T-cell (primary cell): ENCODE results near the gene GRK3. TPM values are rescaled to one million over a fixed set of nuclear protein-coding genes. Genes with fewer than 3 reads are reported as not detected.
A peak's percentile ranks its signal among the peaks of the same experiment; 100 is the strongest.

Experiments used
- ATAC-seq, 4 experiments: fragments of 200-7000 bp in 3 of 4; fragments of 150-1000 bp in 1 of 4; cut with Tn5 transposase; replicated peaks in 1 of 4; 1 replicate in 3 of 4; 2 replicates in 1 of 4; pipeline ENCODE4 v1.10.0; 2021; ENCODE audit warnings: moderate library complexity in 3 of 4, mild to moderate bottlenecking in 2 of 4, moderate number of reproducible peaks in 1 of 4
- CTCF ChIA-PET, 2 donors: fragments of 300-600 bp; sonication (Branson Sonifier 250); formaldehyde crosslinking; loops; one replicate each; lab custom pipeline; 2022; ENCODE audit warnings: antibody characterized with exemption in 2 of 2; lab: Charles Lee
- POLR2A ChIA-PET, 2 donors: fragments of 300-600 bp; sonication (Branson Sonifier 250); formaldehyde crosslinking; loops; one replicate each; lab custom pipeline; 2022; ENCODE audit warnings: antibody characterized with exemption in 2 of 2; lab: Charles Lee
- DNase-seq, 35 experiments: peaks; one replicate each; pipeline versions ENCODE4 v3.0.0 to v3.0.0-alpha.2; 2013 to 2023
- H3K27ac ChIP-seq: one replicate; pipeline ENCODE4 v1.5.1; 2013; ENCODE audit warnings: low read length
- H3K27me3 ChIP-seq, 2 experiments: replicated peaks in 1 of 2; 1 replicate in 1 of 2; 2 replicates in 1 of 2; pipeline versions ENCODE4 v1.6.1 to v1.7.0; 2013; ENCODE audit warnings: low read length in 1 of 2, mixed read lengths in 1 of 2; ENCODE audit not compliant: control insufficient read depth in 2 of 2, insufficient read depth in 2 of 2; ENCODE audit errors: extremely low read depth in 1 of 2
- H3K36me3 ChIP-seq, 2 donors: 1 replicate in 1 of 2; 2 replicates in 1 of 2; pipeline versions ENCODE4 v1.6.1 to v1.7.0; 2013; ENCODE audit warnings: low read length in 1 of 2; ENCODE audit not compliant: control insufficient read depth in 2 of 2, insufficient read depth in 1 of 2; ENCODE audit errors: extremely low read depth in 1 of 2
- H3K4me1 ChIP-seq, 2 experiments: 1 replicate in 1 of 2; 2 replicates in 1 of 2; pipeline versions ENCODE4 v1.6.1 to v1.7.0; 2013; ENCODE audit warnings: low read length in 2 of 2, mixed read lengths in 1 of 2; ENCODE audit not compliant: insufficient read depth in 2 of 2, control insufficient read depth in 1 of 2; ENCODE audit errors: extremely low read depth in 1 of 2
- H3K4me3 ChIP-seq, 2 donors: 1 replicate in 1 of 2; 2 replicates in 1 of 2; pipeline versions ENCODE4 v1.5.1 to v1.7.0; 2013; ENCODE audit warnings: mild to moderate bottlenecking in 2 of 2, low read length in 1 of 2, moderate library complexity in 1 of 2; ENCODE audit not compliant: control insufficient read depth in 1 of 2; ENCODE audit errors: extremely low read depth in 1 of 2
- H3K9me3 ChIP-seq: 2 replicates; pipeline ENCODE4 v1.7.0; 2013
- H3K27ac Mint-ChIP-seq, 2 donors: one replicate each; pipeline ENCODE4 v1.8.0; 2020 to 2021; ENCODE audit warnings: mild to moderate bottlenecking in 2 of 2, mixed read lengths in 2 of 2
- H3K27me3 Mint-ChIP-seq, 2 donors: one replicate each; pipeline ENCODE4 v1.8.0; 2021 to 2022; ENCODE audit warnings: mixed read lengths in 2 of 2
- H3K36me3 Mint-ChIP-seq: one replicate; pipeline ENCODE4 v1.8.0; 2021; ENCODE audit warnings: mixed read lengths
- H3K4me1 Mint-ChIP-seq, 3 donors: one replicate each; pipeline ENCODE4 v1.8.0; 2020 to 2022; ENCODE audit warnings: mixed read lengths in 3 of 3, mild to moderate bottlenecking in 1 of 3
- H3K4me3 Mint-ChIP-seq, 3 donors: one replicate each; pipeline ENCODE4 v1.8.0; 2020 to 2022; ENCODE audit warnings: mild to moderate bottlenecking in 3 of 3, mixed read lengths in 3 of 3, moderate library complexity in 3 of 3
- H3K9me3 Mint-ChIP-seq, 3 donors: one replicate each; pipeline ENCODE4 v1.8.0; 2020 to 2022; ENCODE audit warnings: mixed read lengths in 3 of 3
- WGBS: methylation state at CpG from one replicate; pipeline ENCODE4 v1.1.5; 2013; ENCODE audit warnings: missing lambda C conversion rate; ENCODE audit not compliant: insufficient coverage; 5-methylcytosine and 5-hydroxymethylcytosine counted together
- total RNA-seq, 35 experiments: library from RNA in 6 of 35; stranded (reverse) in 6 of 35; fragments of 120-200 nt in 1 of 35; gene quantifications; one replicate each; pipeline versions ENCODE4 v1.2.1 to v1.2.4 and lab custom pipeline; 2013 to 2026

The GRK3 gene
- total RNA-seq, 5 donors from 2014 or later (not counting 1 experiment from before 2014, with no cell fraction given): 1.4 to 7.0 (median 3.6) TPM

- Mint-ChIP-seq H3K4me1 (peaks cover 0 to 2% (median 0%) of the 10 kb centered on the region in 3 donors), H3K27me3 (peaks cover 0 to 3% of the 10 kb centered on the region in 2 donors), H3K27ac (no peak overlapping the region), H3K9me3 (no peaks in the 10 kb centered on the region), H3K4me3 (no peak overlapping the region), H3K36me3 (no peaks in the 10 kb centered on the region)
- DNase-seq: peak in 1 of 35 experiments; percentile 6
- ChIA-PET POLR2A (no interaction called here), CTCF (no interaction called here)
- H3K36me3 ChIP-seq: no peaks in the 10 kb centered on the region
- WGBS: 65% methylated on average over 4 of the region's 8 CpGs
- H3K27me3 ChIP-seq: peaks cover 0 to 4% of the 10 kb centered on the region in 2 experiments
- ATAC-seq: no peak
- H3K4me3 ChIP-seq: no peak overlapping the region
- H3K4me1 ChIP-seq: no peaks in the 10 kb centered on the region
- H3K27ac ChIP-seq: no peak overlapping the region
- no peaks in the 10 kb centered on the region for H3K9me3 ChIP-seq
These were observed 182.9 kb downstream of the GRK3 start for GRCh38 chr22:25747245-25747944.

GRCh38 chr22:25748140-25748539 is 183.7 kb downstream of the GRK3 start:
- no peaks in the 10 kb centered on the region for H3K4me1 ChIP-seq
- H3K27me3 Mint-ChIP-seq: peaks cover 0 to 3% of the 10 kb centered on the region in 2 donors
- no peak overlapping the region for H3K4me3 Mint-ChIP-seq
- ChIA-PET CTCF (no interaction called here), POLR2A (no interaction called here)
- no peak overlapping the region for H3K27ac ChIP-seq
- peaks cover 0 to 2% (median 0%) of the 10 kb centered on the region in 3 donors for H3K4me1 Mint-ChIP-seq
- H3K36me3 ChIP-seq: no peaks in the 10 kb centered on the region
- H3K9me3 Mint-ChIP-seq: no peaks in the 10 kb centered on the region
- no peak for DNase-seq
- H3K27ac Mint-ChIP-seq: no peak overlapping the region
- H3K36me3 Mint-ChIP-seq: no peaks in the 10 kb centered on the region
- no peak for ATAC-seq
- H3K9me3 ChIP-seq: no peaks in the 10 kb centered on the region
- H3K4me3 ChIP-seq: no peak overlapping the region
- WGBS: 73% methylated on average over 2 of the region's 5 CpGs
- H3K27me3 ChIP-seq: no peaks in the 10 kb centered on the region

- no peaks in the 10 kb centered on the region for H3K27me3 Mint-ChIP-seq
- Histone ChIP-seq H3K27ac (no peak overlapping the region), H3K9me3 (no peaks in the 10 kb centered on the region), H3K27me3 (no peaks in the 10 kb centered on the region), H3K4me1 (no peaks in the 10 kb centered on the region), H3K36me3 (no peaks in the 10 kb centered on the region), H3K4me3 (no peak overlapping the region)
- ChIA-PET CTCF (no interaction called here), POLR2A (no interaction called here)
- no CpG with 5 or more reads among the region's 2 CpGs for WGBS
- no peak overlapping the region for H3K4me3 Mint-ChIP-seq
- no peak for DNase-seq
- H3K9me3 Mint-ChIP-seq: no peaks in the 10 kb centered on the region
- ATAC-seq: no peak
- peaks cover 0 to 2% (median 0%) of the 10 kb centered on the region in 3 donors for H3K4me1 Mint-ChIP-seq
- no peaks in the 10 kb centered on the region for H3K36me3 Mint-ChIP-seq
- H3K27ac Mint-ChIP-seq: no peak overlapping the region
These were observed 184.2 kb downstream of the GRK3 start for GRCh38 chr22:25748704-25749103.

DNA sequence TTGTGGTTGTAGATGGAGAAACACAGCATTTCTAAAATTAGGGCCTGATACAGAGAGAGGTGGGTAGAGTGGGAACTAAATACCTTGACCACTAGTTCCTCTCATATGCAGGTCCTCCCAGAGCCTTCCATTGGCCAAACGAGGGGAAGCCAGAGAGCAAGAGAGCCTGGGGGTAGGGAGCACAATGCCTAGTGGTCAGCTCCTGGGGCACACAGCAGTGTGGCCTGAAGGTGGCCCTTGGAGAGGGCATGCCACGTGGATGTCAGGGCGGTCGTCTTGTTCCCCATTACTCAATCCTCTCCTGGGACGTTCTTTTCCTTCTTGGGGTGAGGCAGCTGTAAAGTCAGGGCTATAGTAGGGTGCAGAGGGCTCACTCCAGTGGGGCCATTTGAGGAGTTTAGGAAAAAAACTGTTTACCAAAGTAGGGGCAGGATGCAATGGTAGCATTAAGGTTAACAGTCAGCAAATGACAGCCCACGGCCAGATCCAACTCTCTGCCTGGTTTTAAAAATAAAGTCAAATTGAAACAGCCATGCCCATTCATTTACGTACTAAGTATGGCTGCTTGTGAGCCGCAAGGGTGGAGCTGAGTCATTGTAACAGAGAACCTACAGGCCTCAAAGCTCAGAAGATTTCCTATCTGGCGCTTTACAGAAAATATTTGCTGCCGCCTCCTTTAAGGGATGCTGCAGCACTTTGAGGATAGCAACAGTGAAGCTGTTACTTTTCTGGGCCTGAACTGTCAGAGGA is 185.1 kb downstream of the GRK3 start:
- ChIA-PET CTCF (no interaction called here), POLR2A (no interaction called here)
- Histone ChIP-seq H3K27me3 (no peaks in the 10 kb centered on the region), H3K4me1 (no peaks in the 10 kb centered on the region), H3K9me3 (no peaks in the 10 kb centered on the region), H3K4me3 (no peak overlapping the region), H3K36me3 (no peaks in the 10 kb centered on the region), H3K27ac (no peak overlapping the region)
- H3K27me3 Mint-ChIP-seq: no peaks in the 10 kb centered on the region
- H3K27ac Mint-ChIP-seq: no peak overlapping the region
- H3K4me1 Mint-ChIP-seq: peaks cover 0 to 2% (median 0%) of the 10 kb centered on the region in 3 donors
- WGBS: 38% methylated on average over 4 of the region's 10 CpGs
- no peaks in the 10 kb centered on the region for H3K9me3 Mint-ChIP-seq
- DNase-seq: no peak
- no peak overlapping the region for H3K4me3 Mint-ChIP-seq
- peak in 1 of 4 experiments; percentile 36 for ATAC-seq
- no peaks in the 10 kb centered on the region for H3K36me3 Mint-ChIP-seq

DNA sequence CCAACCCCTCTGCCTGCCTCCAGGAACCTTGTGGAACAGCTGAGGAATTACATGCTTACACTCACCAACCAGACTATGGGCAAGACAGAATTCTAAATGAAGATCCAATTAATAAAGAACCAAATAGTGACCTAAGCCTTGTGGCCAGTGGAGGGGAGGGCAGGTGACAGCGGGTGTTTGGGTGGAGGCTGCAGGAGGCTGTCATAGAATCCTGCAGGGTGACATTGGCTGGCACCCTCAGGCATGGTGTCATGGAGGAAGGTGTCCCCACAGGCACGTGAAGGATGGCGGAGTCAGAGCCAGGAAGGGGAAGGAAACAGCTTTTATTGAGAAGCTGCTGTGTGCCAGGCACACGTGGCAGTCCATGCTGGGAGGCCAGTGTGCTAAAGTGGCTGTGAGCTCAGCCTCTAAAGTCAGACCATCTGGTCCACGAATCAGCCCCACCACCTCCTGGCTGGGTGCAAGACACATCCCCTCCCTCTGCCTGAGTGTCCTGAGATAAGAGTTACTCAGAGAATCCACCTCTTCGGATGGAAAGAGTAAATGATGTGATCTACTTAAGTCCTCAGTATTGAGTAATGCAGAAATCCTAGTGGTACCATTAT is 186.2 kb downstream of the GRK3 start:
- H3K9me3 Mint-ChIP-seq: no peaks in the 10 kb centered on the region
- H3K4me1 ChIP-seq: no peaks in the 10 kb centered on the region
- ChIA-PET POLR2A (no interaction called here), CTCF (no interaction called here)
- H3K9me3 ChIP-seq: no peaks in the 10 kb centered on the region
- no peak overlapping the region for H3K4me3 Mint-ChIP-seq
- WGBS: 87% methylated on average over 5 of the region's 6 CpGs
- no peaks in the 10 kb centered on the region for H3K36me3 ChIP-seq
- DNase-seq: no peak
- peaks cover 0 to 2% (median 0%) of the 10 kb centered on the region in 3 donors for H3K4me1 Mint-ChIP-seq
- H3K27ac Mint-ChIP-seq: no peak overlapping the region
- no peaks in the 10 kb centered on the region for H3K27me3 ChIP-seq
- H3K27ac ChIP-seq: no peak overlapping the region
- H3K36me3 Mint-ChIP-seq: no peaks in the 10 kb centered on the region
- ATAC-seq: no peak
- no peaks in the 10 kb centered on the region for H3K27me3 Mint-ChIP-seq
- H3K4me3 ChIP-seq: no peak overlapping the region

- POLR2A ChIA-PET: no interaction called here
- no peak for ATAC-seq
These were observed 186.7 kb downstream of the GRK3 start for GRCh38 chr22:25751174-25751581.

More at GRCh38 chr22:25751174-25751581, 186.7 kb downstream of the GRK3 start:
- CTCF ChIA-PET: no interaction called here
- Mint-ChIP-seq H3K27ac (no peak overlapping the region), H3K4me1 (peaks cover 0 to 2% (median 0%) of the 10 kb centered on the region in 3 donors), H3K4me3 (no peak overlapping the region), H3K36me3 (no peaks in the 10 kb centered on the region), H3K9me3 (no peaks in the 10 kb centered on the region), H3K27me3 (no peaks in the 10 kb centered on the region)
- H3K27me3 ChIP-seq: no peaks in the 10 kb centered on the region
- H3K9me3 ChIP-seq: no peaks in the 10 kb centered on the region
- no peak overlapping the region for H3K27ac ChIP-seq
- no peak overlapping the region for H3K4me3 ChIP-seq
- 83% methylated on average over 1 of the region's 4 CpGs for WGBS
- no peak for DNase-seq
- no peaks in the 10 kb centered on the region for H3K4me1 ChIP-seq
- no peaks in the 10 kb centered on the region for H3K36me3 ChIP-seq
